Keratinocyte (primary cell): Measurements from ENCODE around the gene KIF1B. TPM values are rescaled to one million over a fixed set of nuclear protein-coding genes. Genes with fewer than 3 reads are reported as not detected.

Experiments
- DNase-seq: peaks from one replicate; pipeline ENCODE4 v3.0.0-alpha.2; 2011; ENCODE audit warnings: low read depth, missing footprints, low spot score
- FAIRE-seq: peaks from 2 replicates; lab custom pipeline; 2011; peaks lifted over from hg19 to GRCh38; lab: Jason Lieb, UNC
- H2AFZ ChIP-seq: 2 replicates; pipeline ENCODE4 v1.6.0; 2012; ENCODE audit warnings: low read length, control low read depth, inconsistent platforms; ENCODE audit not compliant: control insufficient read depth
- H3K27ac ChIP-seq: 2 replicates; pipeline ENCODE4 v1.5.1; 2011; ENCODE audit warnings: low read length; ENCODE audit not compliant: control insufficient read depth, insufficient read depth
- H3K27me3 ChIP-seq: 3 replicates; pipeline ENCODE4 v1.6.0; 2011; ENCODE audit warnings: low read length; ENCODE audit not compliant: control insufficient read depth, insufficient read depth; ENCODE audit errors: extremely low read depth
- H3K36me3 ChIP-seq, 2 experiments: 2 replicates in 1 of 2; 3 replicates in 1 of 2; pipeline ENCODE4 v1.5.1; 2011; ENCODE audit warnings: low read length in 2 of 2, mild to moderate bottlenecking in 1 of 2; ENCODE audit not compliant: control insufficient read depth in 2 of 2, insufficient read depth in 2 of 2; ENCODE audit errors: extremely low read depth in 1 of 2
- H3K4me1 ChIP-seq: 3 replicates; pipeline ENCODE4 v1.5.1; 2011; ENCODE audit warnings: low read length; ENCODE audit not compliant: control insufficient read depth, insufficient read depth; ENCODE audit errors: extremely low read depth
- H3K4me2 ChIP-seq: 3 replicates; pipeline ENCODE4 v1.6.0; 2011; ENCODE audit warnings: low read depth, low read length; ENCODE audit not compliant: control insufficient read depth, insufficient read depth; ENCODE audit errors: extremely low read depth
- H3K4me3 ChIP-seq, 3 experiments: fragments of 200-600 bp in 1 of 3; sonication (generic) in 1 of 3; 2 replicates in 2 of 3; 3 replicates in 1 of 3; pipeline ENCODE4 v1.5.1; 2011 to 2016; ENCODE audit warnings: low read length in 3 of 3, mild to moderate bottlenecking in 3 of 3, control low read depth in 2 of 3, inconsistent platforms in 1 of 3, low read depth in 1 of 3, mixed read lengths in 1 of 3, mixed run types in 1 of 3, moderate library complexity in 1 of 3; ENCODE audit not compliant: control insufficient read depth in 2 of 3, insufficient read depth in 2 of 3; ENCODE audit errors: extremely low read depth in 1 of 3
- H3K79me2 ChIP-seq: 2 replicates; pipeline ENCODE4 v1.6.0; 2012; ENCODE audit warnings: low read length; ENCODE audit not compliant: control insufficient read depth, insufficient read depth
- H3K9ac ChIP-seq: 3 replicates; pipeline ENCODE4 v1.6.0; 2011; ENCODE audit warnings: low read length; ENCODE audit not compliant: control insufficient read depth, insufficient read depth; ENCODE audit errors: extremely low read depth
- H3K9me1 ChIP-seq: 3 replicates; pipeline ENCODE4 v1.6.0; 2011; ENCODE audit warnings: low read length; ENCODE audit not compliant: control insufficient read depth, insufficient read depth; ENCODE audit errors: extremely low read depth
- H3K9me3 ChIP-seq: 2 replicates; pipeline ENCODE4 v1.5.1; 2012; ENCODE audit warnings: low read depth, low read length; ENCODE audit not compliant: control insufficient read depth
- H4K20me1 ChIP-seq: 3 replicates; pipeline ENCODE4 v1.6.0; 2011; ENCODE audit warnings: low read length; ENCODE audit not compliant: control insufficient read depth, insufficient read depth; ENCODE audit errors: extremely low read depth
- EZH2 ChIP-seq: IDR thresholded peaks from one replicate; pipeline ENCODE4 v1.6.1; 2012; ENCODE audit warnings: inconsistent platforms, mild to moderate bottlenecking, low read length, moderate library complexity
- dilution Hi-C: fragments of 300-500 bp; cut with MboI; formaldehyde crosslinking; loops from one replicate; pipeline ENCODE4 v1.7.0; 2020; ENCODE audit warnings: low sequenced_read_pairs; ENCODE audit not compliant: extremely low pct_ligation_motif_present
- polyA plus RNA-seq, 5 experiments: library from polyadenylated mRNA; depleted of rRNA in 3 of 5; stranded (reverse) in 3 of 5; stranded (forward) in 1 of 5; unstranded in 1 of 5; fragments of >200 nt; gene quantifications; 1 replicate in 1 of 5; 2 replicates in 3 of 5; 3 replicates in 1 of 5; pipeline versions ENCODE4 v1.2.1 to v1.2.3, GENCODE V29; 2011 to 2012; ENCODE audit warnings: missing spikeins in 2 of 5, low read depth in 1 of 5, low replicate concordance in 1 of 5
- TF ChIP-seq, protein P1 (sequence below), 3 experiments: IDR thresholded peaks in 1 of 3; conservative IDR thresholded peaks in 1 of 3; optimal IDR thresholded peaks in 1 of 3; 2 replicates in 2 of 3; 3 replicates in 1 of 3; pipeline versions ENCODE3 to v1.5.1; 2011; ENCODE audit warnings: low read length in 3 of 3, mild to moderate bottlenecking in 3 of 3, moderate library complexity in 2 of 3, control low read depth in 1 of 3, inconsistent platforms in 1 of 3; ENCODE audit not compliant: insufficient read depth in 2 of 3; ENCODE audit errors: extremely low read depth in 1 of 3

KIF1B gene
- polyA plus RNA-seq, 1 donor (not counting 4 experiments of a cell fraction or from before 2014, with no cell fraction given) = 15.1 TPM

DNA sequence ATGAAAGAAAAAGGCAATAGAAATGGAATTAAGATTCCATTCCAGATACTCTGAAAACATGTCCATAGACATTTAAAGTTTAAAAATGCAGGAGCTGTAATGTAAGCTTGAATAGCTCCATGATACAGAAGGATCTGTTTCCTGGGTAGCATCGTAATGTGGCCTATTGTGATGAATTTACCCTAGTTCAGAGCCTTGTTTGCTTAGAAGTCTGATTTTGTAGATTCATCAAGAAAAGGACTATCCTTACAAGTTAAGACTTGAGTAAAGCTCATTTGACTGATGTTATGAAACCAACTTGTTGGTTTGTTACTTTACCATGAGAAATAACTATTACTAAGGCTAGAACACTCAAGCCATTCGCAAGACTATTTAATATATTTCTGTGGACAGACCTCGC lies 55.5 kb downstream of the KIF1B start:
- dilution Hi-C loops = no loop called here
- Histone ChIP-seq H3K9me1 (no peaks in the 10 kb centered on the region), H3K79me2 (no peaks in the 10 kb centered on the region), H3K36me3 (peaks cover 10 to 20% of the 10 kb centered on the region in 2 experiments), H3K27me3 (no peaks in the 10 kb centered on the region), H3K4me1 (peaks cover 3% of the 10 kb centered on the region), H3K4me2 (no peak overlapping the region), H4K20me1 (no peaks in the 10 kb centered on the region), H3K9ac (no peak overlapping the region), H3K9me3 (no peaks in the 10 kb centered on the region), H3K27ac (no peak overlapping the region), H3K4me3 (no peak overlapping the region), H2AFZ (no peak overlapping the region)
- no peak for TF ChIP-seq EZH2
- TF ChIP-seq, protein P1, sequence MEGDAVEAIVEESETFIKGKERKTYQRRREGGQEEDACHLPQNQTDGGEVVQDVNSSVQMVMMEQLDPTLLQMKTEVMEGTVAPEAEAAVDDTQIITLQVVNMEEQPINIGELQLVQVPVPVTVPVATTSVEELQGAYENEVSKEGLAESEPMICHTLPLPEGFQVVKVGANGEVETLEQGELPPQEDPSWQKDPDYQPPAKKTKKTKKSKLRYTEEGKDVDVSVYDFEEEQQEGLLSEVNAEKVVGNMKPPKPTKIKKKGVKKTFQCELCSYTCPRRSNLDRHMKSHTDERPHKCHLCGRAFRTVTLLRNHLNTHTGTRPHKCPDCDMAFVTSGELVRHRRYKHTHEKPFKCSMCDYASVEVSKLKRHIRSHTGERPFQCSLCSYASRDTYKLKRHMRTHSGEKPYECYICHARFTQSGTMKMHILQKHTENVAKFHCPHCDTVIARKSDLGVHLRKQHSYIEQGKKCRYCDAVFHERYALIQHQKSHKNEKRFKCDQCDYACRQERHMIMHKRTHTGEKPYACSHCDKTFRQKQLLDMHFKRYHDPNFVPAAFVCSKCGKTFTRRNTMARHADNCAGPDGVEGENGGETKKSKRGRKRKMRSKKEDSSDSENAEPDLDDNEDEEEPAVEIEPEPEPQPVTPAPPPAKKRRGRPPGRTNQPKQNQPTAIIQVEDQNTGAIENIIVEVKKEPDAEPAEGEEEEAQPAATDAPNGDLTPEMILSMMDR (optimal IDR thresholded peaks at IDR 0.05 in 1 of 3, IDR thresholded peaks at IDR 0.05 in 1 of 3, conservative IDR thresholded peaks at IDR 0.05 in 1 of 3; ENCODE audit: extremely low read depth in 1 of 3, insufficient read depth in 2 of 3, low read length in 3 of 3) = no peak
- FAIRE-seq (no peak), DNase-seq (no peak)

DNA sequence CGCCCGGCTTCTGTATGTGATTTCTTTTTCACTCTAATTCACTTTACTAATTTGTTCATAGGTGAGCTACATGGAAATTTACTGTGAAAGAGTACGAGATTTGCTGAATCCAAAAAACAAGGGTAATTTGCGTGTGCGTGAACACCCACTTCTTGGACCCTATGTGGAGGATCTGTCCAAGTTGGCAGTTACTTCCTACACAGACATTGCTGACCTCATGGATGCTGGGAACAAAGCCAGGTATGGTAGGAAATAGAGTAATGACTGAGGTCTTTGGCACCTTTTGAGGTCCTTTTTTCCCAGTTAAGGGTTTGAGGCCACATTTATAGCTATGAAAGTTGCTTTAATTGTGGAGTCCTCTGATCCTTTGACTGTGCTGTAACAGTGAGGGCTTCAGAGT lies 56.9 kb downstream of the KIF1B start:
- no peak for TF ChIP-seq EZH2
- DNase-seq = no peak
- no peaks in the 10 kb centered on the region for H3K27me3 ChIP-seq
- no peak overlapping the region for H2AFZ ChIP-seq
- no peak overlapping the region for H3K9ac ChIP-seq
- no peaks in the 10 kb centered on the region for H3K9me3 ChIP-seq
- H3K4me1 ChIP-seq = peaks cover 3% of the 10 kb centered on the region
- H3K4me3 ChIP-seq = no peak overlapping the region
- H3K27ac ChIP-seq = no peak overlapping the region
- no peak for FAIRE-seq
- no peak overlapping the region for H3K4me2 ChIP-seq
- dilution Hi-C loops = no loop called here
- H4K20me1 ChIP-seq = no peaks in the 10 kb centered on the region
- peaks cover 9 to 12% of the 10 kb centered on the region in 2 experiments for H3K36me3 ChIP-seq
- H3K9me1 ChIP-seq = no peaks in the 10 kb centered on the region
- H3K79me2 ChIP-seq = no peaks in the 10 kb centered on the region

DNA sequence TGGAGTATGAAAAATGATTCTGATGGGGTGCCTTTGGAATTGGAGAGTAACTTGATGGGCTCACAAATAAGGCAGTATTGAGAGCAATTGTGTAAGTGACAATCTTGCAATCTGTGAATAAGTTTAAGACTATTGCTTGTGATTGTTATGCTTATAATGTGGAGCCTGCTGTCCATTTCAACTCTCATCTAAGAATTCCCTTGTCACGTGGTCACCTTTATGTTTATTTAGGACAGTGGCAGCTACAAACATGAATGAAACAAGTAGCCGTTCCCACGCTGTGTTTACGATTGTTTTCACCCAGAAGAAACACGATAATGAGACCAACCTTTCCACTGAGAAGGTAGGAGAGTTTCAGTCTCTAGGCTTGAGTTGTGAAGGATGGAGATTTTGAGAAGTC lies 57.6 kb downstream of the KIF1B start:
- Histone ChIP-seq H4K20me1 (no peaks in the 10 kb centered on the region), H3K4me2 (no peak overlapping the region), H3K9me1 (no peaks in the 10 kb centered on the region), H3K4me3 (no peak overlapping the region), H3K9me3 (no peaks in the 10 kb centered on the region), H3K36me3 (peaks cover 6 to 11% of the 10 kb centered on the region in 2 experiments), H3K4me1 (peaks cover 3% of the 10 kb centered on the region), H3K27ac (no peak overlapping the region), H3K27me3 (no peaks in the 10 kb centered on the region), H2AFZ (no peak overlapping the region), H3K79me2 (no peaks in the 10 kb centered on the region), H3K9ac (no peak overlapping the region)
- TF ChIP-seq, protein P1 (optimal IDR thresholded peaks at IDR 0.05 in 1 of 3, IDR thresholded peaks at IDR 0.05 in 1 of 3, conservative IDR thresholded peaks at IDR 0.05 in 1 of 3; ENCODE audit: extremely low read depth in 1 of 3, insufficient read depth in 2 of 3, low read length in 3 of 3) = no peak
- no peak for TF ChIP-seq EZH2
- DNase-seq (no peak), FAIRE-seq (no peak)
- dilution Hi-C loops = no loop called here
